ENCODE measurements around the gene HIVEP3.

Gene HIVEP3

DNA sequence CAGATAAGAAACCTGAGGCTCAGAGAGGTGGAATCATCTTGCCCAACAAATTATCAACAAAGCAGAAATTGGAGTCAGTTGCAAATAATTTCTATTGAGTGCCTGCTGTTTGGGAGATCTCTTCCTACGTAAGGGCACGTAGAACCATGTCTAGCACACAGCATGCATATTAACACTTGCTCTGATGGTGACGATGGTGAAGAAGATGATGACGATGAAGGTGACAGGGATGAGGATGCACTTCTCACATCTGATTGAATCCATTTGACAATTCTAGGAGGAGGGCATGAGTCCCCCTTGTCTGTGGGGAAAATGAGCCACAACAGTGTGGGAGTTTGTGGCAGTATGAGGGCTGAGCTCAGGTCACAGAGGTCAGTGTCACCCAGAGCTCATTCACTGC, 183.6 kb downstream of the HIVEP3 start:
- WGBS (ENCODE audit: insufficient coverage) = 100% methylated on average over 1 of the region's 4 CpGs
- no peak overlapping the region for H3K27ac ChIP-seq (ENCODE audit: insufficient read depth in 1 of 2, low read depth in 1 of 2, low read length in 2 of 2, poor library complexity in 1 of 2, severe bottlenecking in 2 of 2)
- POLR2A ChIA-PET = interaction anchor here (0.6 kb wide), 1 partner anchor 28 kb away, joined by 3 read pairs; no protein-coding TSS in a partner anchor
- peaks cover 7 to 74% (median 50%) of the 10 kb centered on the region in 4 experiments for H3K4me1 ChIP-seq (ENCODE audit: control extremely low read depth in 1 of 4, control insufficient read depth in 4 of 4, insufficient read depth in 4 of 4, low read length in 3 of 4)
- H3K27me3 ChIP-seq (replicated peaks in 2 of 5; ENCODE audit: control insufficient read depth in 4 of 5, insufficient read depth in 5 of 5, low read length in 4 of 5) = no peaks in the 10 kb centered on the region
- peaks cover 0 to 4% (median 0%) of the 10 kb centered on the region in 5 experiments for H3K9me3 ChIP-seq (ENCODE audit: control extremely low read depth in 1 of 5, control insufficient read depth in 4 of 5, insufficient read depth in 2 of 5, low read depth in 1 of 5, low read length in 4 of 5)
- DNase-seq = no peak
- CTCF ChIA-PET = no interaction called here
- H3K4me3 ChIP-seq (ENCODE audit: control insufficient read depth in 1 of 7, extremely low read depth in 1 of 7, insufficient read depth in 4 of 7, low read depth in 2 of 7, low read length in 6 of 7) = no peak overlapping the region
- H3K36me3 ChIP-seq (ENCODE audit: control insufficient read depth in 4 of 4, insufficient read depth in 4 of 4, low read length in 3 of 4) = no peaks in the 10 kb centered on the region

DNA sequence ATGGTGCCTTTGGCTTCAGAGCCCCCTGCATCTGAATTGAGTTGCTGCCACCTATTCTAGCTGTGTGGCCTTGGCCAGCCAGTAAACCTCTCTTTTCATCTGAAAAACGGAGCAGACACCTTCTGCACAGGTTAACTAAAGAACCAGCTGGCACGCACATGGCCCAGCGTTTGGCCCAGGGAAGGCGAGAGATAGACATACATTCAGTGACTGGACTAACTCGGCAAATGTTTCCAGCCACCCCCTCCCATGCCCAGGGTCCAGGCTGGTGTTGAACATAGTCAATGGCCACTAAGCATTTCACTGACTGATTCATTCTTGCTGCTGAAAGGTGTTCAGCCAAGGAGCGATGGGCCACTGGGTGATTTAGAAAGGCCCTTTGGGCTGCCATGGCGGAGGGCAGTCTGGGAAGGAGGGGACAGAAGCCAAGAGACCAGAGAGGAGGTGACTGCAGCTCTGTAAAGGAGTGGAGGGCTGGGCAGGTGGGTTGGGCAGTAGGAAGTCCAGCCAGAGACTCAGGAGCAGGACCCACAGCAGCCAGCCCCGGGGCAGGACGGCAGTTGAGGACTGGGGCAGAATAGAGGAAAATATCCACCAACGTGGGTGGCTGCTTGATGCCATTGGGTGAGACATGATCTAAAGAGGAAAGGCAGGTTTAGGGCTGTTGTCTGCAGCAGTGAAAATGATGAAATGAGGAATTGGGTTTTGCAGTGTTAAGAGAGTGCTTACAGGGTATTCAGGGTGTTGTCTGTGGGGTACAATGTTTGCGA, 184.3 kb downstream of the HIVEP3 start:
- Histone ChIP-seq H3K4me1 (ENCODE audit: control extremely low read depth in 1 of 4, control insufficient read depth in 4 of 4, insufficient read depth in 4 of 4, low read length in 3 of 4) (peaks cover 9 to 74% (median 48%) of the 10 kb centered on the region in 4 experiments), H3K9me3 (ENCODE audit: control extremely low read depth in 1 of 5, control insufficient read depth in 4 of 5, insufficient read depth in 2 of 5, low read depth in 1 of 5, low read length in 4 of 5) (peaks cover 0 to 4% (median 0%) of the 10 kb centered on the region in 5 experiments), H3K4me3 (ENCODE audit: control insufficient read depth in 1 of 7, extremely low read depth in 1 of 7, insufficient read depth in 4 of 7, low read depth in 2 of 7, low read length in 6 of 7) (no peak overlapping the region), H3K36me3 (ENCODE audit: control insufficient read depth in 4 of 4, insufficient read depth in 4 of 4, low read length in 3 of 4) (no peaks in the 10 kb centered on the region), H3K27ac (ENCODE audit: insufficient read depth in 1 of 2, low read depth in 1 of 2, low read length in 2 of 2, poor library complexity in 1 of 2, severe bottlenecking in 2 of 2) (no peak overlapping the region), H3K27me3 (replicated peaks in 2 of 5; ENCODE audit: control insufficient read depth in 4 of 5, insufficient read depth in 5 of 5, low read length in 4 of 5) (peaks cover 0 to 2% (median 0%) of the 10 kb centered on the region in 5 experiments)
- DNase-seq = no peak
- ChIA-PET POLR2A (no interaction called here), CTCF (no interaction called here)
- over 99% methylated on average over 10 of the region's 11 CpGs for WGBS (ENCODE audit: insufficient coverage)

DNA sequence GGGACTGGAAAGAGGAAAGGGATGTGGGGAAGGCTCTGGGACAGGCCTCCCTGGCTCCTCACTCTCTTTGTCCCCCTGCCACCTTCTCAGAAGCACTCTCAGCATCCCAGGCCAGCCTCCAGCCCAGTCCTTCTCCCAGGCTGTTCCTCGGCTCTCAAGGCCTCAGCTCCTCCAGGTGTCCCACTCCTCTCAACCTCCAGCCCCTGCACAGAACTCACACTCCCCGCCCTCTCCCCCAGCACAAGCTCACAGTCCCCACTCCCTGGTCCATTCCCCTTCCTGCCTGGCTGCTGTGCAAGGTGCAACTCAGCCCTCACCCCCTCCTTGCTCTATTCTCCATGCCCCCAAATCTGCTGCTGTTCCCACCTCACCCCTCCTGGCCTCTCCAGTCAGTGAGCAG, 185.0 kb downstream of the HIVEP3 start:
- ChIA-PET CTCF (no interaction called here), POLR2A (no interaction called here)
- no peak for DNase-seq
- WGBS (ENCODE audit: insufficient coverage) = 100% methylated on average over 1 of the region's 2 CpGs
- Histone ChIP-seq H3K36me3 (ENCODE audit: control insufficient read depth in 4 of 4, insufficient read depth in 4 of 4, low read length in 3 of 4) (no peaks in the 10 kb centered on the region), H3K27me3 (replicated peaks in 2 of 5; ENCODE audit: control insufficient read depth in 4 of 5, insufficient read depth in 5 of 5, low read length in 4 of 5) (peaks cover 0 to 2% (median 0%) of the 10 kb centered on the region in 5 experiments), H3K4me1 (ENCODE audit: control extremely low read depth in 1 of 4, control insufficient read depth in 4 of 4, insufficient read depth in 4 of 4, low read length in 3 of 4) (peaks cover 11 to 74% (median 48%) of the 10 kb centered on the region in 4 experiments), H3K4me3 (ENCODE audit: control insufficient read depth in 1 of 7, extremely low read depth in 1 of 7, insufficient read depth in 4 of 7, low read depth in 2 of 7, low read length in 6 of 7) (no peak overlapping the region), H3K9me3 (ENCODE audit: control extremely low read depth in 1 of 5, control insufficient read depth in 4 of 5, insufficient read depth in 2 of 5, low read depth in 1 of 5, low read length in 4 of 5) (peaks cover 0 to 4% (median 0%) of the 10 kb centered on the region in 5 experiments), H3K27ac (ENCODE audit: insufficient read depth in 1 of 2, low read depth in 1 of 2, low read length in 2 of 2, poor library complexity in 1 of 2, severe bottlenecking in 2 of 2) (no peak overlapping the region)

DNA sequence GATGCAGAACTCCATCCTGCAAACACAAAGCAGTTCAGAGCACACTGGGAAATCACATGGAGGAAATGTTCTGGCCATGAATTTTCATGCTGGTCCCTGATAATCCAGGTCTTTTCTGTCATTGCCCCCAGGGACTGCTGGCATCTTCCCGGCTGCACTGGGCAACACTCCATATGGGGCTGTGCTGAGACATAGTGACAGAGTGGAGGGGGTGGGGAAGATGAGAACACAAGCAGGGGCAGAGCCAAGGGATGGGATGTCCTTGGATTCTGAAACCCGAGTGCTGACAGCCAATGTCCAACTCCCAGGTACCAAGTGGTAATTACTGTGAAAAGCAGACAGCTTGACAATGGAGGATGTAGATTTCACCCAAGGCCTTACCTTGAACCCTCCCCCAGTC, 185.7 kb downstream of the HIVEP3 start:
- DNase-seq = no peak
- peaks cover 6 to 74% (median 48%) of the 10 kb centered on the region in 4 experiments for H3K4me1 ChIP-seq (ENCODE audit: control extremely low read depth in 1 of 4, control insufficient read depth in 4 of 4, insufficient read depth in 4 of 4, low read length in 3 of 4)
- no peaks in the 10 kb centered on the region for H3K36me3 ChIP-seq (ENCODE audit: control insufficient read depth in 4 of 4, insufficient read depth in 4 of 4, low read length in 3 of 4)
- peaks cover 0 to 2% (median 0%) of the 10 kb centered on the region in 5 experiments for H3K27me3 ChIP-seq (replicated peaks in 2 of 5; ENCODE audit: control insufficient read depth in 4 of 5, insufficient read depth in 5 of 5, low read length in 4 of 5)
- no peak overlapping the region for H3K27ac ChIP-seq (ENCODE audit: insufficient read depth in 1 of 2, low read depth in 1 of 2, low read length in 2 of 2, poor library complexity in 1 of 2, severe bottlenecking in 2 of 2)
- 94% methylated on average over 2 of the region's 2 CpGs for WGBS (ENCODE audit: insufficient coverage)
- POLR2A ChIA-PET = no interaction called here
- H3K4me3 ChIP-seq (ENCODE audit: control insufficient read depth in 1 of 7, extremely low read depth in 1 of 7, insufficient read depth in 4 of 7, low read depth in 2 of 7, low read length in 6 of 7) = no peak overlapping the region
- peaks cover 0 to 4% (median 0%) of the 10 kb centered on the region in 5 experiments for H3K9me3 ChIP-seq (ENCODE audit: control extremely low read depth in 1 of 5, control insufficient read depth in 4 of 5, insufficient read depth in 2 of 5, low read depth in 1 of 5, low read length in 4 of 5)
- CTCF ChIA-PET = no interaction called here

DNA sequence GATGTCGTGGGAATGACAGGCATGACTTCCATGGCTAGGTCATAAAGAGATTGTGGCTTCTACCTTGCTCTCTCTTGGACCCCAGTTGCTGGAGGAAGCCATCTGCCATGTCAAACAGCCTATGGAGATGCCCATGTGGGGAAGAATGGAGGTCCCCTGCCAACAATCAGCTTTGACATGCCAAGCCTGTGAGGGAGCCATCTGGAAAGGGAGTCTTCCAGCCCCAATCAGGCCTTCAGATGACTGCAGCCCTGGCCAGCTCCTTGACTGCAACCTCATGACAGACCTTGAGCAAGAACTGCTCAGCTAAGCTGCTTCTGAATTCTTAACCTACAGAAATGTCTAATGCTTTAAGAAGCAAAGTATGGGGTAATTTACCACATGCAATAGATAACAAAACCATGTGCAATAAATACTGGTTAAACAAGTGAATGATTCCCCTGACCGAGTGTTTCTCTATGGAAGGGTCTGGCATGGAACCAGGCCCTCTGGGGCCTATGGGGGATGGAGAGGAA, 187.1 kb downstream of the HIVEP3 start:
- DNase-seq = no peak
- ChIA-PET POLR2A (no interaction called here), CTCF (no interaction called here)
- H3K27me3 ChIP-seq (replicated peaks in 2 of 5; ENCODE audit: control insufficient read depth in 4 of 5, insufficient read depth in 5 of 5, low read length in 4 of 5) = peaks cover 0 to 2% (median 0%) of the 10 kb centered on the region in 5 experiments
- H3K27ac ChIP-seq (ENCODE audit: insufficient read depth in 1 of 2, low read depth in 1 of 2, low read length in 2 of 2, poor library complexity in 1 of 2, severe bottlenecking in 2 of 2) = no peak overlapping the region
- peaks cover 0 to 4% (median 0%) of the 10 kb centered on the region in 5 experiments for H3K9me3 ChIP-seq (ENCODE audit: control extremely low read depth in 1 of 5, control insufficient read depth in 4 of 5, insufficient read depth in 2 of 5, low read depth in 1 of 5, low read length in 4 of 5)
- no peak overlapping the region for H3K4me3 ChIP-seq (ENCODE audit: control insufficient read depth in 1 of 7, extremely low read depth in 1 of 7, insufficient read depth in 4 of 7, low read depth in 2 of 7, low read length in 6 of 7)
- no peaks in the 10 kb centered on the region for H3K36me3 ChIP-seq (ENCODE audit: control insufficient read depth in 4 of 4, insufficient read depth in 4 of 4, low read length in 3 of 4)
- WGBS (ENCODE audit: insufficient coverage) = 95% methylated on average over 2 of the region's 2 CpGs
- H3K4me1 ChIP-seq (ENCODE audit: control extremely low read depth in 1 of 4, control insufficient read depth in 4 of 4, insufficient read depth in 4 of 4, low read length in 3 of 4) = peaks cover 7 to 80% (median 52%) of the 10 kb centered on the region in 4 experiments

DNA sequence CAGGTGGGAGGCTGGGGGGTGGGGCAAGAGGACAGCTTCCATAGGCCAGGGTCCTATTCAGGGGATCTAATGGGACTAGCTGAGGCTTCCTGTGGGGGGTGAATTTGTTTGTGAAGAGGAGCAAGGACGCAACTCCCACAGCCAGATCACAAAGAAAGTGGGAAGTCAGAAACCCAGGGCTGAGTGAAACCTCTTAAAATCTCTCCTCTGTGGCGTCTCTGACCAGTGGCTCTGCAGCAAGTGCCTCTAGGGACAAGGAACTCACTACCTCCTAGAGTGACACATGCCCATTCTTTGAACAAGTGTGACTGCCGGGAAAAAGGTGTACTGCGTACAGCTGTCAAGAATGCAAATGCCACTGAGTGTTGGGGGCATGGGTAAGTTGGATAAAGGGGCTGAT, 187.9 kb downstream of the HIVEP3 start:
- CTCF ChIA-PET = no interaction called here
- H3K9me3 ChIP-seq (ENCODE audit: control extremely low read depth in 1 of 5, control insufficient read depth in 4 of 5, insufficient read depth in 2 of 5, low read depth in 1 of 5, low read length in 4 of 5) = peaks cover 0 to 4% (median 0%) of the 10 kb centered on the region in 5 experiments
- peaks cover 10 to 80% (median 52%) of the 10 kb centered on the region in 4 experiments for H3K4me1 ChIP-seq (ENCODE audit: control extremely low read depth in 1 of 4, control insufficient read depth in 4 of 4, insufficient read depth in 4 of 4, low read length in 3 of 4)
- POLR2A ChIA-PET = no interaction called here
- no peak overlapping the region for H3K4me3 ChIP-seq (ENCODE audit: control insufficient read depth in 1 of 7, extremely low read depth in 1 of 7, insufficient read depth in 4 of 7, low read depth in 2 of 7, low read length in 6 of 7)
- no peak overlapping the region for H3K27ac ChIP-seq (ENCODE audit: insufficient read depth in 1 of 2, low read depth in 1 of 2, low read length in 2 of 2, poor library complexity in 1 of 2, severe bottlenecking in 2 of 2)
- H3K27me3 ChIP-seq (replicated peaks in 2 of 5; ENCODE audit: control insufficient read depth in 4 of 5, insufficient read depth in 5 of 5, low read length in 4 of 5) = peaks cover 0 to 2% (median 0%) of the 10 kb centered on the region in 5 experiments
- no peak for DNase-seq
- H3K36me3 ChIP-seq (ENCODE audit: control insufficient read depth in 4 of 4, insufficient read depth in 4 of 4, low read length in 3 of 4) = no peaks in the 10 kb centered on the region
- WGBS (ENCODE audit: insufficient coverage) = 100% methylated on average over 1 of the region's 4 CpGs

Measured in common myeloid progenitor, CD34-positive (primary cell).